ENCODE data around the gene CRNKL1.

CRNKL1 gene

GRCh38 chr20:20052074-20052970, at the start of gene CRNKL1, which contains the start of gene CFAP61:
Gene CRNKL1, minus strand, starts transcription at chr20:20052466. Its CDS starts 124 bp downstream, at chr20:20052342.
Gene CFAP61, plus strand, starts transcription at chr20:20052532. Its CDS starts 4,122 bp downstream, at chr20:20056654.
- H3K4me3 ChIP-seq (ENCODE audit: low read depth, low read length), result peak within 1 kb of the TSS; percentile 98

GRCh38 chr20:20100881-20101280, 48.6 kb upstream of the CRNKL1 start:
- no peak overlapping the region for H3K4me3 ChIP-seq (ENCODE audit: low read depth, low read length)

DNA sequence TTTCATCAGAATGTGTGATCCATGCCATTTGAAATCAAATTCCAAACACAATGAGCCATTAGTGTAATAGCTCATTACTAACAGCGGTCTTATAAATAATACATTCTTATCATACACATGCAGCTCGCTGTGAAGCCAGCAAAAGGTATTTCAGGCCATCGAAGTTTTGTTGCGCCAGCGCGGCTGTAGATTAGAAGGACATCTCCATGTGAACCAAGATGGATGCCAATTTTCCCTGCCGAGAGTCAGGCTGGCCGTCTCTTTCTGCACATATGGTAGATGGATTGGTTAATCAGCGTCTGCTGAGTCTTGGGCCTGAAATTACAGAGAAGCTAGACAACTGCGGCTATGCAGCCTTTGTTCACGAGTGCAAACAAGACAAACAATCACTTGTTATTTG, 44.2 kb upstream of the CRNKL1 start:
- H3K4me3 ChIP-seq (ENCODE audit: low read depth, low read length), result no peak overlapping the region

DNA sequence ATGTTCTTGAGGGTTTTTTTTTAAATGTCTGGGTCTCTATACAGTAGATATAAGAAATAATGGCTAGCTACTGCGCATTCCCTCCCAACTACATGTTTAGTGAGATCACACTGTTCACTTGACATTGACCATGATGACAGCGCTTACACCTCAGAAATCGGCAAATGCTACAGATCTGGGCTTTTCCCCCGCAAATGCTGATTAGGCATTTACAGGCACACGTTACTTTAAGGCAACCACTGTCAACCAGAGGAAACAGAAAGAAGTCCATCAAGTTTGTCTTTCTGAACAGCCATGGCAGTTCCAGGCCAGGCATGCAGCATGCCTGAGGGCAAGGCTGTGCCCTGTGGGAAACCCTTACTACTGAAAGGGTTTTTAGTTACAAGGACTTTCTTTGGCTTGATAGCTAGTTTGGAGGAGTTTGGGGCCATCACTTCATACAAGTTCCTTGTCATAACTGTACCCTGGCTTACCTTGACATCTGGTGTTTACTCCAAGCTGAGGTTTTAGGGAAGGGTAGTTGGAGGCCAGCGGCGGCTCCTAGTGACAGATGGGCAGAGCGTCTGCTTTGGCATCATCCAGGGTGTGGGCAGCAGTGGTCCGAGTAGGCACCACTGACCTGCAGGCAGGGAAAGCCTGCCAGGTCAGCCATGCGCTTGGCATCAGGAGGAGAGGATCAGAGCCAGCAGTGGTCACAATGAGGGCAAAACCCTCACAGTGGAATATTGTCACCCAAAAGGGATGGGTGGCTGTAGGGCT, 43.0 kb upstream of the CRNKL1 start:
- H3K4me3 ChIP-seq (ENCODE audit: low read depth, low read length), result no peak overlapping the region

DNA sequence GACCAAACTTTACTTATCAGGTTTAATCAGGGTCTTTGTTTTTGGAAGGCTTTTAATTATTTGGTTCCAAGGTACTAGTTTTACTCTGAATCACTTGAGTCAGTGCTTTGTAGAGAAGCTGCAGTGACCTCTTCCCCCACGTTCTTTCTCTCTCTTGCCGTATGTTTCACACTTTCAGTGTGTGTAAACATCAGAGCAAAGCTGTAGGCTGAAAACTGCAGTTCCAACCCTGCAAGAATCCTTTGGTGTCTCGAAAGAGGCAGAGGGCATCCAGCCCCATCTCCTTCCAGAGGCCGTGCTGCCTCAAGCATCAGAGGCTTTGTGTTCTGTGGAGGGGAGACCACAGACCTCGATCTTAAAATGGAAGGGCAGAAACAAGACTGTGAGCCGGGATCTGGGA, 42.1 kb upstream of the CRNKL1 start:
- no peak overlapping the region for H3K4me3 ChIP-seq (ENCODE audit: low read depth, low read length)

DNA sequence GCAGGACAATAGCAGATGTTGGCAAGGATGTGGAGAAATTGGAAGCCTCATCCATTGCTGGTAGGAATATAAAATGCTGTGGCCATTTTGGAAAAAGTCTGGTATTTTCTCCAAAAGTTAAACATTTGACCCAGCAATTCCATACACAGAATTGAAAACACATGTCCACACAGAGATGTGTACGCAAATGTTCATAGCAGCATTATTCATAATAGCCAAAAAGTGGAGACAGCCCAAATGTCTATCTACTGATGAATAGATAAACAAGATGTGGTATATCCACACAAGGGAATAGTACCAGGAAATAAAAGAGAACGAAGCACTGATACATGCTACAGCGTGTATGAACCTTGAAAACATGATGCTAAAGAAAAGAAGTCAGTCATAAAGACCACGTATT, 40.6 kb upstream of the CRNKL1 start:
- H3K4me3 ChIP-seq (ENCODE audit: low read depth, low read length), result no peak overlapping the region

DNA sequence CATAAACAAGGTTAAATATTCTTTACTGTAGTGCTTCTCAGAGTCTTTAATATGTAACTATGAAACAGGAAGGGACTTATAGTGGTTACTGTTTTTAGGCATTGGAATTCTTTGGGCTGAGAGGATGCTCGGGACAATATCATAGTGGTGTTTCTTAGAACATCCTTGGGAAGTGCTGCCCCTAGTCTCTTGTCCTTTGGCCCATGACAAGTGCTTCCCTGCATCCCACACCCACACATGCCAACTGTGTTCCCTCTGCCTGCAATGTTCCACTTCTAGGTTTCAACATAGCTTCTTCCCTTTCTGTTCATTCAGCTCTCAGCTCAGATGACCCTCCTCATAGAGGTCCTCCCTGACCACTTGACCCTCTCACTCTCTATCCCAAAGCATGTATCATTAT, 37.7 kb upstream of the CRNKL1 start:
- H3K4me3 ChIP-seq (ENCODE audit: low read depth, low read length), result no peak overlapping the region

GRCh38 chr20:20089018-20089417, 36.8 kb upstream of the CRNKL1 start:
- H3K4me3 ChIP-seq (ENCODE audit: low read depth, low read length), result no peak overlapping the region

- no peak overlapping the region for H3K4me3 ChIP-seq (ENCODE audit: low read depth, low read length)
These were observed 33.5 kb upstream of the CRNKL1 start for GRCh38 chr20:20085812-20086211.

DNA sequence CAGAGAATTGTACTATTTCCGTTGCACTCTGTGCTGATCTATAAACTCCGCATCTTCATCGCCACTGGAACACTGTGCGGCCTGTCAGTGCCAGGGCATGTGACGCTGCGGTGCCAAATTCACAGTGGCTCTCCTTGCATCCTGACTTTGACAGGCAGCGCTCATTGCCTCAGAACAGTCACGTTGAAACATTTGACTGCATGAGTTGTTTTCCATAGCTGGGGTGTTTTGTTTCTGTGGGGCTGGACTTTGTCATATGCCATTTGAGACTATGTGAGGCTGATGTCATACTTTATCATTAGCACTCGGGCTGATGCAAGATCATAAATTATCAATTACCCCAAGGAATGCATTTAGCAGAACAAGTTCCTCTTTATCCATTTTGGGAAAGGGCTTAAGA, 32.8 kb upstream of the CRNKL1 start:
- H3K4me3 ChIP-seq (ENCODE audit: low read depth, low read length), result no peak overlapping the region

DNA sequence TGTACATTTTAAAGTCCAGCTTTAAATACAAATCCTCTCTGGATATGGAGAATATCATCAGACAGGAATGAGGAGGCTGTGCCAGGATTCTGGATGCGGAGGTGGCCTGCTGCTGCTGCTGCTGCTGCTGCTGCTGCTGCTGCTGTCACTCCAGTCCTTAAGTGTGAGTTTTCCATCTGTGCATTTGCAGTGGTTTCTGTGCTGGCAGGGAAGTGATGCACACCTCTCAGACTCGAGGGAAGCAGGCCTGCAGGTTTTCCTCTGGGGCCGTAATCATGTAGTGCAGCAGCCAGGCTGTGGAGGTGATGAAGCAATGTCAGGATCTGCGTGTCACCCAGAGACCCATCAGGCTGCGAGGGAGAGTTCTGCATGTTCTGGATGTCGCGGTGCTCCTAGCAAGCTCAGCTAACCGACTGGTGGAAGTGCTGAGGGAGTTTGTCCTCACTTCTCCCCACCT, 32.1 kb upstream of the CRNKL1 start:
- H3K4me3 ChIP-seq (ENCODE audit: low read depth, low read length), result no peak overlapping the region

DNA sequence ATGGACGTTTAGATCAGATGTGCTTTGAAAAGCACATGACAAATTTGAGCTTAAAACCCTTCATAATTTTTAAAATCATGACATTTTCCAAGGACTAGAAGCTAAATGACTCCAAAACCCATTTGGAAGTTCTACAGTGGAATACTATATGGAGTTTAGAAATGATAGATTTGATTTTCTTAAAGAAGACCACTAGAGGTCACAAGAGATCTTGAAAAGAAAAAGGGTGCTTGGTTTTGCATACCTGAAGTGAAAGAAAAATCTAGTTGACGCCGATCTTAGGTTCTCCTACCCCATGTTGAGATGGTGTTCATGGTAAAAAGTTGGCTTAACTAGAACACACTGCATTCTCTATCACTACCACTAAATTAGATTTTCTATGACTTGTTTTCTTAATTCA, 31.5 kb upstream of the CRNKL1 start:
- no peak overlapping the region for H3K4me3 ChIP-seq (ENCODE audit: low read depth, low read length)

- H3K4me3 ChIP-seq (ENCODE audit: low read depth, low read length), result no peak overlapping the region
These were observed 27.0 kb upstream of the CRNKL1 start for GRCh38 chr20:20079102-20079784.

- H3K4me3 ChIP-seq (ENCODE audit: low read depth, low read length), result no peak overlapping the region
These were observed 25.8 kb upstream of the CRNKL1 start for GRCh38 chr20:20078041-20078440.

GRCh38 chr20:20076297-20077065, 24.2 kb upstream of the CRNKL1 start:
- H3K4me3 ChIP-seq (ENCODE audit: low read depth, low read length), result no peak overlapping the region

- no peak overlapping the region for H3K4me3 ChIP-seq (ENCODE audit: low read depth, low read length)
These were observed 22.8 kb upstream of the CRNKL1 start for GRCh38 chr20:20075032-20075431.

DNA sequence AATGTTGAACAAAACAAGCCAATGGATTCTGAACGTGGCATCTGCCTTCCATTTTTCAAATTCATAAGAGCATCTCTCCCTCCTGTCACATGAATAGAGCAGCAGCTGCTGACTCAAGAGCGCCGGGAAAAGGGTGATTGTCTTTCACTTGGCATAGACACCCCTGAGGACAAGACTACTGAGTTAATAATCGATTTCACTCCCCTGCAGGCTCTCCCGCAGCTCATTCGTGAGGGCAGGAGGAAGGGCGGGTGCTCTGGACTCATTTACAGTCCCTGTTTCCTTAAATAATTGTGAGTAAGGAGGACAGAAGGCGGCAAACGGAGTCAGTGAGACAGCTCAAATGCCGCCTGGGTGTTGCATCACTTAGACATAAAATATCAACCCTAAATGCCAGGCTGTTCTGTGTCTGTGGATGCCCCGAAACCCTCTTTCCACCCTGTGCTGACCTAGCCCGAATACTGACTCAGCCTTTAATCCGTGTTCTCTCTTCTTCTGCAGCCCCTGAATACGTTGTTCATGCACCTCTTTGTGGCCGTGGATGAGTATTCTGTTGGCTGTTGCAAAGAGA, 21.6 kb upstream of the CRNKL1 start:
- H3K4me3 ChIP-seq (ENCODE audit: low read depth, low read length), result no peak overlapping the region

- no peak overlapping the region for H3K4me3 ChIP-seq (ENCODE audit: low read depth, low read length)
These were observed 18.8 kb upstream of the CRNKL1 start for GRCh38 chr20:20070871-20071726.

- no peak overlapping the region for H3K4me3 ChIP-seq (ENCODE audit: low read depth, low read length)
These were observed 13.1 kb upstream of the CRNKL1 start for GRCh38 chr20:20065361-20065760.

All from iPS-11a (cell line).